ENCODE measurements around the gene CCDC88C. TPM values are rescaled to one million over a fixed set of nuclear protein-coding genes. Genes with fewer than 3 reads are reported as not detected.

The CCDC88C gene
- total RNA-seq, 1 donor: under 0.01 TPM

DNA sequence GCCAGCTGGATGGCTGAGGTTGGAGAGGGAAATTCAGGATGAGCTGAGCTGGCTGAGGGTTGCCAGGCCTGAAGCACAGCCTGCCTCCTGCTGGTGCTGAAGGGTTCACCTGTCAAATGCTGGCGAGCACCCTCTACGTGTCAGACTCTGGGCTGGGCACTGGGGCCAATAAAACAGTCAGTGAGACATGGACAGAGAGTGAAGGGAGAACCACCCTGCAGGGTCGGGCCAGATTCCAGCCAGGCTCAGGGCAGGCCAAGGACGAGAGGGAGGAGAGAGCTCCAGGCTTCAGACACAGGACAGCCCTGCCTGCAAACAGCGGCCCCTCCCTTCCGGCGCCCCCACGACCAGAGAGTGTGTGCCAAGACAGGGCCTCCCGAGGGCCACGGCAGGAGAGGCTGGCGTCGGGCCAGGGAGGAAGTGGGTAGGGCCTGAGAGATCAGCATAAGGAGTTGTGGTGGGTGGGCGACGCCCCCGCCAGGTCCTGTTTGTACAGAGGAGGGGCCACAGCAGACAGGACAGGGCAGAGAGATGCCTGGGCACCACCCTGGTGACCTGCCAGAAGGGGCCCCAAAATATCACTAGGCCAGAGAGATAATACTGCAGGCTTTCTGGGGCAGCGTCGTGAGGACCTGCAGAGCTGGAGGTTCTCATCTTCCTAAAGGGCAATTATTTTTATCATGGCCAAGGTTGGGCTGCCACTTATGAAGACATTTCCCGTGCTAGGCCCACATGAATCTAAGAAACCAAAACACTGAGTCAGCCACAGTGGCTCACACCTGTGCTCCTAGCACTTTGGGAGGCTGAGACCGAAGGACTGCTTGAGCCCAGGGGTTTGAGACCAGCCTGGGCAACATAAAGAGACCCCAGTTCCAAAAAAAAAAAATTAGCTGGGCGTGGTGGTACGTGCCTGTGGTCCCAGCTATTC, 100.0 kb downstream of the CCDC88C start:
- TF ChIP-seq, protein P1, sequence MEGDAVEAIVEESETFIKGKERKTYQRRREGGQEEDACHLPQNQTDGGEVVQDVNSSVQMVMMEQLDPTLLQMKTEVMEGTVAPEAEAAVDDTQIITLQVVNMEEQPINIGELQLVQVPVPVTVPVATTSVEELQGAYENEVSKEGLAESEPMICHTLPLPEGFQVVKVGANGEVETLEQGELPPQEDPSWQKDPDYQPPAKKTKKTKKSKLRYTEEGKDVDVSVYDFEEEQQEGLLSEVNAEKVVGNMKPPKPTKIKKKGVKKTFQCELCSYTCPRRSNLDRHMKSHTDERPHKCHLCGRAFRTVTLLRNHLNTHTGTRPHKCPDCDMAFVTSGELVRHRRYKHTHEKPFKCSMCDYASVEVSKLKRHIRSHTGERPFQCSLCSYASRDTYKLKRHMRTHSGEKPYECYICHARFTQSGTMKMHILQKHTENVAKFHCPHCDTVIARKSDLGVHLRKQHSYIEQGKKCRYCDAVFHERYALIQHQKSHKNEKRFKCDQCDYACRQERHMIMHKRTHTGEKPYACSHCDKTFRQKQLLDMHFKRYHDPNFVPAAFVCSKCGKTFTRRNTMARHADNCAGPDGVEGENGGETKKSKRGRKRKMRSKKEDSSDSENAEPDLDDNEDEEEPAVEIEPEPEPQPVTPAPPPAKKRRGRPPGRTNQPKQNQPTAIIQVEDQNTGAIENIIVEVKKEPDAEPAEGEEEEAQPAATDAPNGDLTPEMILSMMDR (IDR thresholded peaks at IDR 0.05; ENCODE audit: insufficient read depth, low read depth, low read length): no peak
- DNase-seq (ENCODE audit: low read depth): no peak

DNA sequence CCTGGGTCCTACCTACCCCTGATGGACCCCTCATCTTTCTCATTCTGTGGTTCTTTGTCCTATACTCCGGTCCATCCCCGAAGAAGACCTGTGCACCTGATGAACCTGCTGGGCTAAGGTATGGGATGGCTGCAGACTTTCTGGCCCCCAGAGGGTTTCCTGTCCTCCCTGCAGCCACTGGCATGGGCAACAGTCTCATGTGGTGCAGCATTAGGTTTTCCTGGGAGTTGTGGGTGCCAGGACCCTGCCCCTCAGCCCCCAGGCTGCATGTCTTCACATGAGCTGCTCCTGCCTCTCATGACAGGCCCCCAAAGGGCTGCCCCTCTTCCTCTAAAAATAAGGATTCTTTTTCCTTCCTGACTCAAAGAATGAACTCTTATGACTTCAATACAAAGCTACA, 100.9 kb downstream of the CCDC88C start:
- TF ChIP-seq, protein P1 (IDR thresholded peaks at IDR 0.05; ENCODE audit: insufficient read depth, low read depth, low read length): no peak
- DNase-seq (ENCODE audit: low read depth): no peak
- H3K4me3 ChIP-seq (ENCODE audit: low read depth, low read length): no peak overlapping the region

More for the DNA sequence above, 100.0 kb downstream of the CCDC88C start:
- H3K4me3 ChIP-seq (ENCODE audit: low read depth, low read length): no peak overlapping the region

DNA sequence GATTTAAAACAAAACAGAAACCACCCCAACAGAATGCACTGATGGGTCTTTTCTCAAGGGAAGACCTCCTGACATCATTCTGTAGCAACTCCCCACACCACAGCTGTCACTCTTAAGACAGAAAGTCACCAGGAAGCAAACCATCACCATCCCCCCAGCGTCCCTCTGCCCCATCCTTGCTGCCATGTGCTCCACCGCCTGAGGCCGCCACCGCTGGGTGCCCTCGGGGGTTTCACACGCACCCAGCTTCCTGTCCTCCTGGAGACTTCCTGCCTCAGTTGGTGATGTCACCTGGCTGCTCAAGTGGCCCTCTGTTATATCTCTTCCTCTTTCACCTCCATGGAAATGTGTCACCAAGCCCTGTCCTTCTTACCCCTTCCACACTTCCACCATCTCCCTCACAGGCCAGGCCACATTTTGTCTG, 101.8 kb downstream of the CCDC88C start:
- no peak for DNase-seq (ENCODE audit: low read depth)
- TF ChIP-seq, protein P1 (IDR thresholded peaks at IDR 0.05; ENCODE audit: insufficient read depth, low read depth, low read length): no peak
- no peak overlapping the region for H3K4me3 ChIP-seq (ENCODE audit: low read depth, low read length)

DNA sequence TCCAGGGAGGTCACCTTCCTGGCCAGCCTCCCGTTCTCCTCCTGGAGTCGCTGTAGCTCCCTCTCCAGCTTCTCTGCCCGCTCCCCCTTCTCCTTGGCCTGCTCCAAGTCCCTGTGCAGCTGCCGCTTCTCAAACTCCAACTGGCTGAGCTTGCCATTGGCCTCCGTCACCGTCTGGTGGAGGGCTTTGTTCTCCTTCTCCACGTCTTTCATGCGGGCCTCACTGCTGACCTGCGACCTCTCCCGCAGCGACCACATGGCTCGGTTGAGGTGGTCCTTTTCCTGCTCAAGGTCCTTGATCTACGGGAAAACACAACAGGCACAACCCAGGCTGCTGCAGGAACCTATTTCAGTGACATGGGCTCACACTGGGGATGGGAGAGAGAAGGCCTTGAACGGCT, 103.8 kb downstream of the CCDC88C start:
- TF ChIP-seq, protein P1 (IDR thresholded peaks at IDR 0.05; ENCODE audit: insufficient read depth, low read depth, low read length): no peak
- DNase-seq (ENCODE audit: low read depth): no peak
- no peak overlapping the region for H3K4me3 ChIP-seq (ENCODE audit: low read depth, low read length)

DNA sequence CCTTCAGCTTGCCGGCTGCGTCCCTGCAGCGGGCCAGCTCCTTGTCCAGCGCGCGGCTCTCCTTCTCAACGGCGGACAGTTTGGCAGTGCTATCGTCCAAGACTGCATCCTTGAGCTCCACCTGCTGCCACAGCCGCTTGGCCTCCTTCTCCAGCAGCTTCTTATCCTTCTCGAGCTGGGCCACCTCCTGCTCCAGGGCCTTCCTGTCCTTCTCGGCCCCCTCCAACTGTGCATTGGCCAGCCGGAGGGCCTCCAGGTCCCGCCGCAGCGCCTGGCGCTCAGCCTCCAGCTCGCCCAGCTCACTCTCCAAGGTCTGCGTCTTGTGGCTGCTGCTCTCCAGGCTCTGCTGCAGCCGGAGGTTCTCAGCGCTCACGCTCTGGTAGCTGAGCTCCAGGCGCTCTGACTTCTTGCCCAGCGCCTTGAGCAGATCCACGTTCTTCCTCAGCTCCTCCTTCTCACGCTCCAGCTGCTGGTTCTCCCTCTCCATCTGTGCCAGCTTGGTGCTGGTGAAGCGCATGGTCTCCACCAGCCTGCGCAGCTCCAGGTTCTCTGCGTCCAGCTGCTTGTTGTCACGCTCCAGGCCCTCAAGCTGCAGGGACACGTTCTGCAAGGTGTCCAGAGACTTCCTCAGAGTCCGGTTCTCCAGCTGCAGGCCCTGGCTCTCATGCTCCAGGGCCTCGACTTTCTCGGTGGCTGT, 104.3 kb downstream of the CCDC88C start:
- H3K4me3 ChIP-seq (ENCODE audit: low read depth, low read length): no peak overlapping the region
- TF ChIP-seq, protein P1 (IDR thresholded peaks at IDR 0.05; ENCODE audit: insufficient read depth, low read depth, low read length): no peak
- no peak for DNase-seq (ENCODE audit: low read depth)

DNA sequence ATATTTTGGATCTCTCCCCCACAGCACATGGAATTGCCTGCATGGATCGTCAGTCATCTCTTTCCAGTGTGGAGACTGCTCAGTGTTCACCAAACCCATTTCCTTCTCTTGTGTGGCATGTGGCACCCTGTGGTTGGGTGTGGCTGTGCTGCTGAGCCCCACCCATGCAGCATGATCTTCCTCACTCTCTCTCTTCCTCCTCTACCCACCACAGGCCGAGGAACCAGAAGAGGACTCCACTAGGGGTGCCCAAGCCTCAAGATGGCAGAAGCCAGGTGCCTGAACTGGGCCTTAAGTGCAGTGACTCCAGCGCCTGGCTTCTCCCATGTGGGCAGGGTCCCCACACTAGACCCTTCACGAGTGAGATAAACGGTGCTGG, 106.3 kb downstream of the CCDC88C start:
- no peak overlapping the region for H3K4me3 ChIP-seq (ENCODE audit: low read depth, low read length)
- no peak for DNase-seq (ENCODE audit: low read depth)
- TF ChIP-seq, protein P1 (IDR thresholded peaks at IDR 0.05; ENCODE audit: insufficient read depth, low read depth, low read length): no peak

Measured in fibroblast of villous mesenchyme (primary cell).